SK-N-SH treated with all-trans-retinoic acid at 6 μM for 48 hours (cell line): ENCODE measurements around the gene TMBIM6.
"Not testable (repeated sequence)": the region's sequence is repeated elsewhere in the genome, so short reads cannot be mapped to it uniquely, and the experiment has no call there.

Source experiments
- ATAC-seq: fragments of 200-7000 bp; cut with Tn5 transposase; 3 replicates; pipeline ENCODE4 v1.9.1; 2020; ENCODE audit warnings: mild to moderate bottlenecking, moderate library complexity
- ARNTL ChIP-seq: fragments of 450-650 bp; formaldehyde crosslinking; IDR thresholded peaks from 2 replicates; pipeline ENCODE4 v1.5.0; 2020; ENCODE audit warnings: low read depth, mild to moderate bottlenecking, moderate library complexity, borderline replicate concordance
- CSDC2 ChIP-seq: fragments of 250-450 bp; sonication (Bioruptor Pico); IDR thresholded peaks from 2 replicates; pipeline ENCODE4 v1.5.0; 2020; ENCODE audit warnings: mild to moderate bottlenecking, moderate library complexity
- ESRRG ChIP-seq: fragments of 250-450 bp; sonication (Bioruptor Pico); IDR thresholded peaks from 2 replicates; pipeline ENCODE4 v1.6.1; 2021; ENCODE audit warnings: mild to moderate bottlenecking
- GLIS3 ChIP-seq: fragments of 250-450 bp; sonication (Bioruptor Pico); IDR thresholded peaks from 2 replicates; pipeline ENCODE4 v1.5.0; 2020; ENCODE audit warnings: mild to moderate bottlenecking, moderate library complexity
- ISL1 ChIP-seq: fragments of 250-450 bp; sonication (Bioruptor Pico); IDR thresholded peaks from 2 replicates; pipeline ENCODE4 v2.1.2; 2022; ENCODE audit warnings: mild to moderate bottlenecking, moderate library complexity
- OSR1 ChIP-seq: fragments of 250-450 bp; sonication (Bioruptor Pico); IDR thresholded peaks from 2 replicates; pipeline ENCODE4 v1.8.0; 2022; ENCODE audit warnings: moderate library complexity, mild to moderate bottlenecking, inconsistent platforms
- PPARA ChIP-seq: fragments of 250-450 bp; sonication (Bioruptor Pico); IDR thresholded peaks from 2 replicates; pipeline ENCODE4 v1.5.0; 2020; ENCODE audit warnings: mild to moderate bottlenecking, borderline replicate concordance
- RARB ChIP-seq: fragments of 250-450 bp; sonication (Bioruptor Pico); IDR thresholded peaks from 2 replicates; pipeline ENCODE4 v1.8.0; 2021; ENCODE audit warnings: mild to moderate bottlenecking, moderate library complexity
- SNAI2 ChIP-seq: fragments of 250-450 bp; sonication (Bioruptor Pico); IDR thresholded peaks from 2 replicates; pipeline ENCODE4 v1.5.0; 2020; ENCODE audit warnings: mild to moderate bottlenecking, moderate library complexity
- TOX ChIP-seq: fragments of 250-450 bp; sonication (Bioruptor Pico); IDR thresholded peaks from 2 replicates; pipeline ENCODE4 v1.8.0; 2021; ENCODE audit warnings: mild to moderate bottlenecking, moderate library complexity, borderline replicate concordance
- ZC3H10 ChIP-seq: fragments of 250-450 bp; sonication (Bioruptor Pico); IDR thresholded peaks from 2 replicates; pipeline ENCODE4 v1.5.1; 2021; ENCODE audit warnings: mild to moderate bottlenecking, moderate library complexity
- ZFP3 ChIP-seq: fragments of 250-450 bp; sonication (Bioruptor Pico); IDR thresholded peaks from 2 replicates; pipeline ENCODE4 v1.5.0; 2020; ENCODE audit warnings: mild to moderate bottlenecking, moderate library complexity
- ZFP30 ChIP-seq: fragments of 450-650 bp; formaldehyde crosslinking; IDR thresholded peaks from 2 replicates; pipeline ENCODE4 v1.5.0; 2022; ENCODE audit warnings: mild to moderate bottlenecking, moderate library complexity
- ZNF565 ChIP-seq: fragments of 450-650 bp; formaldehyde crosslinking; conservative IDR thresholded peaks from 2 replicates; pipeline ENCODE4 v1.5.0; 2020; ENCODE audit warnings: low read depth, mild to moderate bottlenecking, moderate library complexity
- ZNF70 ChIP-seq: fragments of 450-650 bp; formaldehyde crosslinking; IDR thresholded peaks from 2 replicates; pipeline ENCODE4 v1.5.0; 2020; ENCODE audit warnings: mild to moderate bottlenecking, moderate library complexity
- ZNF8 ChIP-seq: fragments of 450-650 bp; formaldehyde crosslinking; IDR thresholded peaks from 2 replicates; pipeline ENCODE4 v1.5.0; 2020; ENCODE audit warnings: mild to moderate bottlenecking, moderate library complexity
- TF ChIP-seq, protein P1 (sequence below): fragments of 250-450 bp; sonication (Bioruptor Pico); IDR thresholded peaks from 2 replicates; pipeline ENCODE4 v1.5.0; 2020; ENCODE audit warnings: mild to moderate bottlenecking, moderate library complexity
- TF ChIP-seq, protein P2 (sequence below): fragments of 250-450 bp; sonication (Bioruptor Pico); IDR thresholded peaks from 2 replicates; pipeline ENCODE4 v1.5.1; 2020; ENCODE audit warnings: low read depth, mild to moderate bottlenecking, moderate library complexity
- TF ChIP-seq, protein P3 (sequence below): fragments of 250-450 bp; sonication (Bioruptor Pico); IDR thresholded peaks from 2 replicates; pipeline ENCODE4 v1.8.0; 2020; ENCODE audit warnings: mild to moderate bottlenecking, moderate library complexity, borderline replicate concordance
- TF ChIP-seq, protein P4 (sequence below): fragments of 250-450 bp; sonication (Bioruptor Pico); IDR thresholded peaks from 2 replicates; pipeline ENCODE4 v1.5.1; 2021; ENCODE audit warnings: mild to moderate bottlenecking, moderate library complexity
- TF ChIP-seq, protein P5 (sequence below): fragments of 250-450 bp; sonication (Bioruptor Pico); IDR thresholded peaks from 2 replicates; pipeline ENCODE4 v1.8.0; 2021; ENCODE audit warnings: low read depth, mild to moderate bottlenecking, moderate library complexity, borderline replicate concordance

Gene TMBIM6

DNA sequence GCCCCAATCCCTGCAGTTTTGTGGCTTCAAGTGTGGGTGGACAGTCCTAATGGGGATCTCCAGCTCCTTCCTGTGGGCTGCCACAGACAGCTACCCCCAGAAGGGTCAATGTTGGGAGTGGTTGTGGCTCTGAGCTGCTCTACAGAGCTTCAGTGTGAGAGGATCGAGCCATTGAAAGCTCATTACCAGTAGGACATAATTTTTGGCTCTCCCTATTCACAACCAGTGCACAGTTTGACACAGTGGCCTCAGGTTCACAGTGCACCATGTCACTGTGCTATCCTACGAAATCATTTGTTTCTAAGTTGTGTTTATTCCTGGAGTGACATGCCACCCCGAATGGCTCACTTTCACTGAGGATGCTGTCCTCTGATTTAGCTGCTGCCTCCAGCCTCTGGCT, 22.8 kb downstream of the TMBIM6 start (continued):
- TF ChIP-seq, protein P1, sequence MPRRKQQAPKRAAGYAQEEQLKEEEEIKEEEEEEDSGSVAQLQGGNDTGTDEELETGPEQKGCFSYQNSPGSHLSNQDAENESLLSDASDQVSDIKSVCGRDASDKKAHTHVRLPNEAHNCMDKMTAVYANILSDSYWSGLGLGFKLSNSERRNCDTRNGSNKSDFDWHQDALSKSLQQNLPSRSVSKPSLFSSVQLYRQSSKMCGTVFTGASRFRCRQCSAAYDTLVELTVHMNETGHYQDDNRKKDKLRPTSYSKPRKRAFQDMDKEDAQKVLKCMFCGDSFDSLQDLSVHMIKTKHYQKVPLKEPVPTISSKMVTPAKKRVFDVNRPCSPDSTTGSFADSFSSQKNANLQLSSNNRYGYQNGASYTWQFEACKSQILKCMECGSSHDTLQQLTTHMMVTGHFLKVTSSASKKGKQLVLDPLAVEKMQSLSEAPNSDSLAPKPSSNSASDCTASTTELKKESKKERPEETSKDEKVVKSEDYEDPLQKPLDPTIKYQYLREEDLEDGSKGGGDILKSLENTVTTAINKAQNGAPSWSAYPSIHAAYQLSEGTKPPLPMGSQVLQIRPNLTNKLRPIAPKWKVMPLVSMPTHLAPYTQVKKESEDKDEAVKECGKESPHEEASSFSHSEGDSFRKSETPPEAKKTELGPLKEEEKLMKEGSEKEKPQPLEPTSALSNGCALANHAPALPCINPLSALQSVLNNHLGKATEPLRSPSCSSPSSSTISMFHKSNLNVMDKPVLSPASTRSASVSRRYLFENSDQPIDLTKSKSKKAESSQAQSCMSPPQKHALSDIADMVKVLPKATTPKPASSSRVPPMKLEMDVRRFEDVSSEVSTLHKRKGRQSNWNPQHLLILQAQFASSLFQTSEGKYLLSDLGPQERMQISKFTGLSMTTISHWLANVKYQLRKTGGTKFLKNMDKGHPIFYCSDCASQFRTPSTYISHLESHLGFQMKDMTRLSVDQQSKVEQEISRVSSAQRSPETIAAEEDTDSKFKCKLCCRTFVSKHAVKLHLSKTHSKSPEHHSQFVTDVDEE (CRISPR knock-in tag): no peak
- TF ChIP-seq CSDC2: no peak
- no peak for TF ChIP-seq GLIS3
- no peak for TF ChIP-seq ARNTL (CRISPR knock-in tag)
- no peak for TF ChIP-seq SNAI2 (CRISPR knock-in tag)
- TF ChIP-seq ZNF8: no peak

DNA sequence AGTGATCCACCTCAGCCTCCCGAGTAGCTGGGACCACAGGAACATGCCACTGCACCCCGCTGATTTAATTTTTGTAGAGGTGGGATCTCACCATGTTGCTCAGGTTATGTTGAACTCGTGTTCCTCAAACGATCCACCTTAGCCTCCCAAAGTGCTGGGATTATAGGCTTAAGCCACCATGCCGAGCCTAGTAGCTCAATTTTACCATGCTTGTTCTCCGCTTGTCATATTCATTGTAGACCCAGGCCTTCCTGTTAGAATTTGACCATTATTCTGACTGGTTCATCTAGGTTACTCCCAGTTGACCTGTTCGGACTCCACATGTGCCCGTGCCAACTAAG, 24.7 kb downstream of the TMBIM6 start:
- no peak; the same call in 2 of the 3 replicates for ATAC-seq
- TF ChIP-seq TOX (CRISPR knock-in tag) (no peak), ZFP30 (no peak)
- TF ChIP-seq, protein P2, sequence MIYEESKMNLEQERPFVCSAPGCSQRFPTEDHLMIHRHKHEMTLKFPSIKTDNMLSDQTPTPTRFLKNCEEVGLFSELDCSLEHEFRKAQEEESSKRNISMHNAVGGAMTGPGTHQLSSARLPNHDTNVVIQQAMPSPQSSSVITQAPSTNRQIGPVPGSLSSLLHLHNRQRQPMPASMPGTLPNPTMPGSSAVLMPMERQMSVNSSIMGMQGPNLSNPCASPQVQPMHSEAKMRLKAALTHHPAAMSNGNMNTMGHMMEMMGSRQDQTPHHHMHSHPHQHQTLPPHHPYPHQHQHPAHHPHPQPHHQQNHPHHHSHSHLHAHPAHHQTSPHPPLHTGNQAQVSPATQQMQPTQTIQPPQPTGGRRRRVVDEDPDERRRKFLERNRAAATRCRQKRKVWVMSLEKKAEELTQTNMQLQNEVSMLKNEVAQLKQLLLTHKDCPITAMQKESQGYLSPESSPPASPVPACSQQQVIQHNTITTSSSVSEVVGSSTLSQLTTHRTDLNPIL (CRISPR knock-in tag): no peak

DNA sequence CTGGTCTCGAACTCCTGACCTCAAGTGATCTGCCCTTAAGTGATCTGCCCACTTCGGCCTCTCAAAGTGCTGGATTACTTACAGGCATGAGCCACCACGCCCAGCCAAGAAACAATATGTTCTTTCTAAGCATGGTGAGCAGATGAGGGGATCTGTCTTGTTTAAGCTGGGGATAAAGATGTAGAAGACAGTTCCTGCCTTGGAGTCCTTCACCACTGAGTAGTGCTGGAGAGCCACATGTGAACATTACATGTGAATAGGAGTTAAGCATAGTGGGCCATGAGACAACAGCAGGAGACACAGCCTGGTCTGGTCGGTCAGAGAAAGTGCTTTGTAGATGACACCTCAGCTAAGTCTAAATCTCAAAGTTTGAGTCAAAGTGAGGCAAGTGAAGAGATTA, 26.0 kb downstream of the TMBIM6 start:
- ATAC-seq: peak; percentile 48
- TF ChIP-seq, protein P3, sequence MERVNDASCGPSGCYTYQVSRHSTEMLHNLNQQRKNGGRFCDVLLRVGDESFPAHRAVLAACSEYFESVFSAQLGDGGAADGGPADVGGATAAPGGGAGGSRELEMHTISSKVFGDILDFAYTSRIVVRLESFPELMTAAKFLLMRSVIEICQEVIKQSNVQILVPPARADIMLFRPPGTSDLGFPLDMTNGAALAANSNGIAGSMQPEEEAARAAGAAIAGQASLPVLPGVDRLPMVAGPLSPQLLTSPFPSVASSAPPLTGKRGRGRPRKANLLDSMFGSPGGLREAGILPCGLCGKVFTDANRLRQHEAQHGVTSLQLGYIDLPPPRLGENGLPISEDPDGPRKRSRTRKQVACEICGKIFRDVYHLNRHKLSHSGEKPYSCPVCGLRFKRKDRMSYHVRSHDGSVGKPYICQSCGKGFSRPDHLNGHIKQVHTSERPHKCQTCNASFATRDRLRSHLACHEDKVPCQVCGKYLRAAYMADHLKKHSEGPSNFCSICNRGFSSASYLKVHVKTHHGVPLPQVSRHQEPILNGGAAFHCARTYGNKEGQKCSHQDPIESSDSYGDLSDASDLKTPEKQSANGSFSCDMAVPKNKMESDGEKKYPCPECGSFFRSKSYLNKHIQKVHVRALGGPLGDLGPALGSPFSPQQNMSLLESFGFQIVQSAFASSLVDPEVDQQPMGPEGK: no peak
- TF ChIP-seq ZNF70 (CRISPR knock-in tag): no peak

DNA sequence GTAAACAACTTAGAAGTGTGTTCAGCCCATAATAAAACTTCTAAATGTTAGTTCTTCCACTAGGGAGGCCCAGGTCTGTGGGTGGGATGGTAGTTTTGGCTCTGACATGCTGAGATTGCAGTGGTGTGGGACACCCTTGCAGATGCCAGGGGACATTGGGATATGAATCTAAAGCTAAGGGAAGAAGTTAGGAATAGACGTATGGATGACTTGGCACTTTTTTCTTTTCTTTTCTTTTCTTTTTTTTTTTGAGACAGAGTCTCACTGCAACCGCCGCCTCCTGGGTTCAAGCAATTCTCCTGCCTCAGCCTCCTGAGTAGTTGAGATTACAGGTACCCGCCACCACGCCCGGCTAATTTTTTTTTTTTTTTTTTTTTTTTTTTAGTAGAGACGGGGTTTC, 31.7 kb downstream of the TMBIM6 start:
- not testable (repeated sequence) for ATAC-seq

DNA sequence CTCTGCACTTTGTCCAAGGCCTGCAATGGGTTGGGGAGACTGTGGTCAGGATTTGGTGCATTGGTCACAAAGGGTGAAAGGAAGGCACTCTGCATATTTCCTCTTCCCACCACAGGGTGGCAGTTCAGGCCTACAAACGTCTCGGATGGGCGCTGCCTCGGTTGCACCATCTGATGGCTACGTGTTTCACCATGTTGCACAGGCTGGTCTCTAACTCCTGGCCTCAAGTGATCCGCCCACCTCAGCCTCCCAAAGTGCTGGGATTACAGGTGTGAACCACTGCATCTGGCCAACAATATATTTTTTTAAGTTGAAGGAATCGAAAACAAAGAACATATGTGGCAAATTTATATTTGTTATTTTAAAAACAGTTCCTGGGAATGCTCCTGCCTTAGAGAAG, 35.1 kb downstream of the TMBIM6 start:
- TF ChIP-seq, protein P4, sequence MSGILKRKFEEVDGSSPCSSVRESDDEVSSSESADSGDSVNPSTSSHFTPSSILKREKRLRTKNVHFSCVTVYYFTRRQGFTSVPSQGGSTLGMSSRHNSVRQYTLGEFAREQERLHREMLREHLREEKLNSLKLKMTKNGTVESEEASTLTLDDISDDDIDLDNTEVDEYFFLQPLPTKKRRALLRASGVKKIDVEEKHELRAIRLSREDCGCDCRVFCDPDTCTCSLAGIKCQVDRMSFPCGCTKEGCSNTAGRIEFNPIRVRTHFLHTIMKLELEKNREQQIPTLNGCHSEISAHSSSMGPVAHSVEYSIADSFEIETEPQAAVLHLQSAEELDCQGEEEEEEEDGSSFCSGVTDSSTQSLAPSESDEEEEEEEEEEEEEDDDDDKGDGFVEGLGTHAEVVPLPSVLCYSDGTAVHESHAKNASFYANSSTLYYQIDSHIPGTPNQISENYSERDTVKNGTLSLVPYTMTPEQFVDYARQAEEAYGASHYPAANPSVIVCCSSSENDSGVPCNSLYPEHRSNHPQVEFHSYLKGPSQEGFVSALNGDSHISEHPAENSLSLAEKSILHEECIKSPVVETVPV (CRISPR knock-in tag): no peak
- TF ChIP-seq ZNF8 (no peak), ZC3H10 (CRISPR knock-in tag) (no peak), PPARA (no peak), SNAI2 (CRISPR knock-in tag) (no peak), ZNF70 (CRISPR knock-in tag) (no peak), OSR1 (CRISPR knock-in tag) (no peak), ARNTL (CRISPR knock-in tag) (no peak), ESRRG (CRISPR knock-in tag) (no peak), ZNF565 (CRISPR knock-in tag) (no peak), ISL1 (no peak), RARB (CRISPR knock-in tag) (no peak), TOX (CRISPR knock-in tag) (no peak), ZFP30 (no peak), ZFP3 (CRISPR knock-in tag) (no peak), GLIS3 (no peak)
- TF ChIP-seq, protein P3: no peak
- TF ChIP-seq, protein P5, sequence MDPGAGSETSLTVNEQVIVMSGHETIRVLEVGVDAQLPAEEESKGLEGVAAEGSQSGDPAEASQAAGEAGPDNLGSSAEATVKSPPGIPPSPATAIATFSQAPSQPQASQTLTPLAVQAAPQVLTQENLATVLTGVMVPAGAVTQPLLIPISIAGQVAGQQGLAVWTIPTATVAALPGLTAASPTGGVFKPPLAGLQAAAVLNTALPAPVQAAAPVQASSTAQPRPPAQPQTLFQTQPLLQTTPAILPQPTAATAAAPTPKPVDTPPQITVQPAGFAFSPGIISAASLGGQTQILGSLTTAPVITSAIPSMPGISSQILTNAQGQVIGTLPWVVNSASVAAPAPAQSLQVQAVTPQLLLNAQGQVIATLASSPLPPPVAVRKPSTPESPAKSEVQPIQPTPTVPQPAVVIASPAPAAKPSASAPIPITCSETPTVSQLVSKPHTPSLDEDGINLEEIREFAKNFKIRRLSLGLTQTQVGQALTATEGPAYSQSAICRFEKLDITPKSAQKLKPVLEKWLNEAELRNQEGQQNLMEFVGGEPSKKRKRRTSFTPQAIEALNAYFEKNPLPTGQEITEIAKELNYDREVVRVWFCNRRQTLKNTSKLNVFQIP: no peak
- TF ChIP-seq, protein P2 (CRISPR knock-in tag): no peak
- TF ChIP-seq, all 23 proteins: peak for 0
- peak; percentile 96 for ATAC-seq
